GM12892 (cell line): Measurements from ENCODE around the gene ETFBKMT.
"Not testable (repeated sequence)": the region's sequence is repeated elsewhere in the genome, so short reads cannot be mapped to it uniquely, and the experiment has no call there.

Experiments
- POLR2A ChIP-seq: IDR thresholded peaks from 2 replicates; pipeline ENCODE4 v1.6.1; 2011; ENCODE audit warnings: low read depth, low read length, control low read depth
- POLR2AphosphoS5 ChIP-seq: IDR thresholded peaks from 2 replicates; pipeline ENCODE4 v1.6.1; 2011; ENCODE audit warnings: low read depth, low read length, control low read depth
- TAF1 ChIP-seq: IDR thresholded peaks from 2 replicates; pipeline ENCODE4 v1.6.1; 2011; ENCODE audit warnings: low read depth, mild to moderate bottlenecking, control low read depth, low read length, borderline replicate concordance

- not testable (repeated sequence) for TF ChIP-seq POLR2AphosphoS5, TAF1, POLR2A
Observed at GRCh38 chr12:31716998-31717397, 57.5 kb downstream of the ETFBKMT start.
